ENCODE data around the gene TMEM108. TPM values are rescaled to one million over a fixed set of nuclear protein-coding genes. Genes with fewer than 3 reads are reported as not detected.

Gene TMEM108
- total RNA-seq, 2 experiments from 2014 or later = not detected

DNA sequence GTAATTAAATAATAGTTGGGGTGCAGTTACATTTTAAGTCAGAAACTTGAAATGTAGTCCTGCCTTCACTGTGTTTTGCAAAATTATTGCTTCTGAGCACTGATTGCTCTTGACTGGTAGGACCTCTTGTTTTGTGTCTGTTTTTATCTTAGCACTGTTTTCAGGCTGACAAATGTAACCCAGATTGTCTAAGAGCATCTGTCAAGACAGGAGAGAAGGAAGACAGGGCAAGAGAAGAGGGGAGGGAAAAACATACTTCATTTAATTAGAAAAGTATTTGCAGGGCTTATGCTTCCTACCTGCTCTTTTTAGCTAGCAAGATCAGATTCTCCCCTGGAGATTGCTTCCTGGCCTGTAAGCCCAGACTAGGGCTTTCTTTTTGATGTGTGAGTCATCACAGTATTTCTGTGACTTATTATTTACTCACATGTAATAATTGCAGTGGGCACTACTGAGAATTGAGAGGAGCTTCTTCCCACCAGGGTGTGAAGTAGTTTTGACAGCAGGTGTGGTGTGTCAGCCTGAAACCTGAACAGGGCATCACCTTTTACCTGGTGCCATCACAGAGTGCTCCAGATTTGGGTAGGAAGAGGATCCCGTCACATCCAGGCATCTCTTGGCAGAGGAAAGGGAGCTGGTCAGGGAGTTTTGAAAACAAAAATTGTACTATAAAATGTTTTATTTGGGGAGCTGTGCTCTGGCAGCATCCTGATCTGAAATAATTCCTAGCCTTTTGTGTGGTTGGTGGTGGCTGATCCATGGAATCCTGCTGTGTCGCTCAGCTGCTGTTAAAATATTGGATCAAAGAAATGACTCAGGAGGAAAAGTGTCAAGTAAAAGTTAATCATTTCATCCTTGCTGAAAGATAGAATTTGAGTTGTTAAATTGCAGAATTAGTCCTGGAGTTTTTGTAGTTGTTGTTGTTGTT is 98.2 kb downstream of the TMEM108 start:
- no peak overlapping the region for H3K4me3 Mint-ChIP-seq
- H3K27ac Mint-ChIP-seq = no peak overlapping the region
- no peak for DNase-seq
- ChIA-PET CTCF (no interaction called here), POLR2A (no interaction called here)
- no peaks in the 10 kb centered on the region for H3K27me3 Mint-ChIP-seq
- H3K36me3 Mint-ChIP-seq (ENCODE audit: low read depth) = no peaks in the 10 kb centered on the region
- H3K9me3 Mint-ChIP-seq = no peaks in the 10 kb centered on the region
- no peaks in the 10 kb centered on the region for H3K4me1 Mint-ChIP-seq

DNA sequence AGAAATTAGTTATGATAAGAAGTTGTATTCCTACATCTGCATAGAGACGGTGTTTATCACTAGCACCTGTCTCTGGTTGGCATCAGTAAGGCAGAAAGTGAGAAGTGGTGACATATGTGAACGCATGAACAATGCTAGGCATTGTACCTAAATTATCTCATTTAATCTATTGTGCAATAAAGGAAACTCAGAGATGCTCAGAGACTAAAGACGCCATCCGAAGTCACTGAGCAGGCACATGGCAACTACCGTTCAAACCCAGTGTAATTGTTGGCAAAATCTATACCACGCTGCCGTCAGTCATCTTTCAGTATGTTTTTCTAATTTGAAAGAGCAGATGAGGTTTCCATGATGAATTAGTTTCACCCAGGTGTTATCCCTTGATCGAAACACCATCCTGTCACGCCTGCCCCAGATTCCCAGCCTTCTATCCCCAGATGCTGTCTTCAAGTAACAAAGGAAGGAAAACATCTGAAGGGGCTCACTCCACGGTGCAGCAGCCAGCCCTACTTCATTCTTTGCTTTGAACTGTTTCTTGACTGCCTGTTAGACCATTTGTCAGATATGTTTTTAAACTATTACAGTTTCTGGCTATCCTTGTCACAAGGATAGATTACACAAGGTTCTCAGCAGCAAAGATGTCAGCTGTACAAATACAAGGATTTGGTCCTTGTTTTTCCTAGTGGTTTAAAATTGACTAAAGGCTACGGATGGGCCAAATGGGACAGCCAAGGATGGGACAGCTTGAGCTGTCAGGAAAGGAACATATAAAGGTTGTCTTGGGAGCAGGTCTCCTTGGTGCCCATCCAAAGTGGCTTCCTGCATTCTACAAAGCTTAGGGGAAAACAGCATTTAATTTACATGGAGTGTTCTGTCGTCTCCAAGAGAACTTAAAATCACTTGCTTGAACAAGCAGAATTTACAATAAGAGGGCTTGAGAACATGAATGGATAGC is 99.1 kb downstream of the TMEM108 start:
- Mint-ChIP-seq H3K9me3 (no peaks in the 10 kb centered on the region), H3K4me3 (no peak overlapping the region), H3K36me3 (ENCODE audit: low read depth) (no peaks in the 10 kb centered on the region), H3K27ac (no peak overlapping the region), H3K27me3 (no peaks in the 10 kb centered on the region), H3K4me1 (no peaks in the 10 kb centered on the region)
- no peak for DNase-seq
- CTCF ChIA-PET = no interaction called here
- POLR2A ChIA-PET = no interaction called here

DNA sequence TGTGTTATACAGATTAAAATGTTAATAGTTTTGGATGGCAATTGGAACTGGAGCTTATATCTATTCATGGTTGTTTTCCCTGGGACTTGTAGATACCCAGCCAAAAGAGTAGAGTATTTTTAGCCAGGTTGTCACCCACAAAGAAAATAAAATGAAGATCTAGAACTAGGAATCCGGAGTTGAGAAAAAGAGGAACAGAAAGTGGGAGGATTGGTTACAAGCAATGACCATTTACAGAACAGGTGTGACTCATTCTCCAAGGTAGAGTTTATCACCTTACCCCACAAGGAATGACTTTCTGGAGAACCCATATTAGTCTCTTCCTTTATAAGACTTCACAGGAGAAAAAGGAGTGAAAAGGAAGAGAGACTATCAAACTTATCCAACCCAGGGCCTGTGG is 99.8 kb downstream of the TMEM108 start:
- Mint-ChIP-seq H3K4me1 (no peaks in the 10 kb centered on the region), H3K9me3 (no peaks in the 10 kb centered on the region), H3K4me3 (no peak overlapping the region), H3K36me3 (ENCODE audit: low read depth) (no peaks in the 10 kb centered on the region), H3K27ac (no peak overlapping the region), H3K27me3 (no peaks in the 10 kb centered on the region)
- ChIA-PET CTCF (no interaction called here), POLR2A (no interaction called here)
- no peak for DNase-seq

DNA sequence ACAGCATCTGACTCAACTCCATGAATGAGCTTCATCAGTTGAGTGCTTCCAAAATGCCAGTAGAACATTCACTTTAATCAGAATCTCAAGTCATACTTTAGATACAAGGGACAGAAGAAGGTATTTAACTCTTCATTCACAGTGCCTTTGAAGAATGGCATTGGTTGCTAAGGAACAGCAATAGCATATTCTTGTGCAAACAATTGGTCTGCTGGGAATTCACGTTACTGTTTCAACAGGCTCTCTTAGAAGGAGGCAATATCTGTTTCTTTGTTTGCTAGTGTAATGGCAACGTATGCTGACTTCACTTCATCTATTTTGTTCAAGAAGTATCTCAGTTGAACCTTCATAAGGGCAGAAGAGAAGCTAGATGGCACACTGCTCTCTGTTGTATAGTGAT is 113.9 kb downstream of the TMEM108 start:
- H3K4me1 Mint-ChIP-seq = no peaks in the 10 kb centered on the region
- H3K4me3 Mint-ChIP-seq = no peak overlapping the region
- CTCF ChIA-PET = no interaction called here
- H3K36me3 Mint-ChIP-seq (ENCODE audit: low read depth) = no peaks in the 10 kb centered on the region
- POLR2A ChIA-PET = no interaction called here
- DNase-seq = no peak
- H3K9me3 Mint-ChIP-seq = no peaks in the 10 kb centered on the region
- H3K27me3 Mint-ChIP-seq = peaks cover 5% of the 10 kb centered on the region
- no peak overlapping the region for H3K27ac Mint-ChIP-seq

DNA sequence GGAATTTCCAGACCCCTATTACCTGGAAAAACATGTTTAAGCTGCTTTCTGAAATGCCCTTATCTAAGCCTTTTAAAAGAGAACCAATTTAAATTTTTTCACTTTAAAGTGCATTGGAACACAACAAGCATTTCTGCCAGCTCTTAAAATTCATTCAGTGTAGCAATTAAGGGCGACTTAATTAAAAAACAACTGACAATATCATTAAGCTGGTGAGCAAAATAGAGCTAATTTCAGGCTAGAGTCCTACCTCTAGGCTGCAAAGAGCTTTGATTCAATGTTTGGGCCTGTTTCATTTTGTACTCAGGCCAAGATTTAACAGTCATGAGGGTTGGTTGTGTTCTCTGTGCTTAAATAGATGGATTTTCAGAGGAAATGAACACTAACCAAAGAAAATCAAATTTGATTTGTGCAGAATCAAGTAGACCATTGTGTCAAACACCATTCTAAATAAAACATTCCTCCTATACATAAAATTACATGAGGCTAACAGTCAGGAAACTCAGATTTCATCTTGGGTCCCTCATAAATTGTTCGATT is 114.6 kb downstream of the TMEM108 start:
- no peak overlapping the region for H3K4me3 Mint-ChIP-seq
- DNase-seq = no peak
- ChIA-PET POLR2A (no interaction called here), CTCF (no interaction called here)
- H3K4me1 Mint-ChIP-seq = no peaks in the 10 kb centered on the region
- no peak overlapping the region for H3K27ac Mint-ChIP-seq
- peaks cover 2% of the 10 kb centered on the region for H3K27me3 Mint-ChIP-seq
- H3K9me3 Mint-ChIP-seq = no peaks in the 10 kb centered on the region
- H3K36me3 Mint-ChIP-seq (ENCODE audit: low read depth) = no peaks in the 10 kb centered on the region

DNA sequence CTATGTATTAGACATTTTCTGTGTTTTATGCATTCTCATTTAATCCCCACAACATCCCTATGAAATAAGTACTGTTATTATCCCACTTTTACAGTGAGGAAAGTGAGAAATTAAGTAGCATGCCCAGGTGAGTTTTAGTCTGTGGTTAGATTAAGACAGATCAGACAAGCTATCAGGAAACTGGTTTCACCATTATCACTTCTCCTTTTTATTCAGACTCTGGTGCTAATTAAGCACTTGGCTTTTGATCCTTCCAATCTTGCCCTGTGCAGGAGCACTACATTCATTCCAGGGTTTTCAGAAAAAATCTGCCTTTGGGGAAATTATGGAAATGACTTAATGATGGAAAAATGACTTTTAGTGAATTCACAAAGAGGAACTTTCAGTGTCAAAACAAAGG is 115.2 kb downstream of the TMEM108 start:
- no peak for DNase-seq
- Mint-ChIP-seq H3K27ac (no peak overlapping the region), H3K4me1 (no peaks in the 10 kb centered on the region), H3K36me3 (ENCODE audit: low read depth) (no peaks in the 10 kb centered on the region), H3K4me3 (no peak overlapping the region), H3K9me3 (no peaks in the 10 kb centered on the region), H3K27me3 (peaks cover 2% of the 10 kb centered on the region)
- CTCF ChIA-PET = no interaction called here
- POLR2A ChIA-PET = no interaction called here

DNA sequence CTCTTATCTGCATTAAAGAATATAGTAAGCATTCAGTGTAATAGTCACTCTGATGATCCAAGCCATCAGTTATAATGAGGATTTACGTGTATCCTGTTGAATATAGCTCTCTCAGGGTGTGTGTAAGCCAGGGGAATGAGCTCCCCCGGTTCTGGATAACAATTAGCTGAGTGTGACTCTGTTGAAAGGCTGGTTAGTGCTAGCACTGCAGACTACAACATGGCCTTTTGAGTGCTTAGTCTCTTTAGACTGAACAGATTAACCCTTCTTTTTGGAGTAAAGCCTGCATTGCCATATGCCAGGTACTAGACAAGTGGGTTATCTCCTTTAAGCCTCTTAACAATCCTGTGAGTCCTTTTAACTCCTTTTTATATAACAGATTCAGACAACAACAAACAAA is 119.5 kb downstream of the TMEM108 start:
- no peaks in the 10 kb centered on the region for H3K9me3 Mint-ChIP-seq
- DNase-seq = no peak
- H3K27me3 Mint-ChIP-seq = no peaks in the 10 kb centered on the region

DNA sequence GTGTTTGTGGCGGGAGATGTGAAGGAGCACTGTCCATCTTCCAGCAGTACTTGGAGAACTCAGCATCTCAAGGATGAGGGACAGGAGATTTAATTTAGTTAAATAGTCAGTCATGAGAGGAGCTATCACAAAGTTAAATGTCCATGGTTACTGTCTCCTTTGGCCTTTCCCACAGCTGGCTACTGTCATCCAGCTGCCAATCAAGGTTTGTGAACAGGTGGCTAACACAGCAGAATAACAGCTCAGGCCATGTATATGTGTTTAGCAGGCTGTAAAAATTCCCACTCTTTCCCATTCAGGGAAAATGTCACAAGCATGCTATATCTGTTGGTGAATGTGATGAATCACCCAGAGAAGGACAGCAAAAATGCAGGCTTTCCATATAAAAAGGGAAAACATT is 120.5 kb downstream of the TMEM108 start:
- H3K9me3 Mint-ChIP-seq = no peaks in the 10 kb centered on the region
- no peak for DNase-seq
- ChIA-PET CTCF (no interaction called here), POLR2A (no interaction called here)
- no peak overlapping the region for H3K4me3 Mint-ChIP-seq
- H3K36me3 Mint-ChIP-seq (ENCODE audit: low read depth) = no peaks in the 10 kb centered on the region
- no peaks in the 10 kb centered on the region for H3K27me3 Mint-ChIP-seq
- H3K27ac Mint-ChIP-seq = no peak overlapping the region
- H3K4me1 Mint-ChIP-seq = no peaks in the 10 kb centered on the region

More for the DNA sequence above, 119.5 kb downstream of the TMEM108 start:
- Mint-ChIP-seq H3K4me1 (no peaks in the 10 kb centered on the region), H3K27ac (no peak overlapping the region), H3K36me3 (ENCODE audit: low read depth) (no peaks in the 10 kb centered on the region), H3K4me3 (no peak overlapping the region)
- ChIA-PET CTCF (interaction anchor here (0.6 kb wide), 1 partner anchor 81 kb away, joined by 3 read pairs; no protein-coding TSS in a partner anchor), POLR2A (no interaction called here)

DNA sequence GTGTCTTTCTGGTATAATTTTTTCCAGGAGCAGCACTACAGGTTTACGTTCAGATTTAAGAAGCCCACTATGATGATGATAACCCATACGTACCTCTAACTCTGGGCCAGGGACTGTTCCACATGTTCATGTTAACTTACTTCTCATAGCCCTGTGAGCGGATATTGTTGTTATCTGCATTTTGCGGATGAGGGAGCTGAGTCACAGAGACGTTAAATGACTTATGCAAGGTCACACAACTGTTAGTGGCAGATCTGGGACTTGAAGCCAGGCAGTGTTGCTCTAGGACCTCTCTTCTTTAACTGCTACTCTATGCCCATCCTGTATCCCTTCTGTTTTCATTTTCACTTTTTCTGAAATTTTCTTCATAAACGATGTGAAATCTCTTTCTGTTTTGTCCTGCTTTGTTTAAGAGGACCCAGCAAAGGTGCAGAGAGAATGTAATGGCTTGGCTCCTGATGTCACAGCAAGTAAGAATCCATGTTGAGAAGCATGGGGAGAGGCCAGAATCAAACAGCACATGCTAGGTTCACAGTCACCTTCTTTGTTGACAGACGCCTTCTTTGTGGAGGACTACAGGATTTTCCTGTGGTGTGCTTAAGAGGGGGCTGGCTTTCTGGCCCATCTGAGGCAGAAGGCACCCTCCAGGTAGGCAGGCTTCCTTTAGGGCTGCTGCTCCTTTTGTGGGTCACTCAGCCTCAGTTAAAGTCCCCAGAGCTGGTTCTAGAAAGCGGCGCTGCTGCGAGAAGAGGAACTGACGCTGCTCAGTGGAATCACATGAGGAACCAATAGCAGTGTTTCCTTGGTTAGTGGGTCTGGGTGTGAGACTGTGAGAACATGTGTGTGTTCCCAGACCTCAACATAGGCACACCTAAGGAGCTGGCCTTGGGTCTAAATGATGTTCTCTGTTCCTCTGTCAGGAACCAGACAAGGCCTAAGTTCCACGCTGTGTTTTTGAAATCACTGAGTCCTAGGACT is 121.6 kb downstream of the TMEM108 start:
- CTCF ChIA-PET = no interaction called here
- POLR2A ChIA-PET = no interaction called here
- Mint-ChIP-seq H3K9me3 (no peaks in the 10 kb centered on the region), H3K36me3 (ENCODE audit: low read depth) (no peaks in the 10 kb centered on the region), H3K4me1 (no peaks in the 10 kb centered on the region), H3K27me3 (no peaks in the 10 kb centered on the region), H3K4me3 (no peak overlapping the region), H3K27ac (no peak overlapping the region)
- DNase-seq = no peak

DNA sequence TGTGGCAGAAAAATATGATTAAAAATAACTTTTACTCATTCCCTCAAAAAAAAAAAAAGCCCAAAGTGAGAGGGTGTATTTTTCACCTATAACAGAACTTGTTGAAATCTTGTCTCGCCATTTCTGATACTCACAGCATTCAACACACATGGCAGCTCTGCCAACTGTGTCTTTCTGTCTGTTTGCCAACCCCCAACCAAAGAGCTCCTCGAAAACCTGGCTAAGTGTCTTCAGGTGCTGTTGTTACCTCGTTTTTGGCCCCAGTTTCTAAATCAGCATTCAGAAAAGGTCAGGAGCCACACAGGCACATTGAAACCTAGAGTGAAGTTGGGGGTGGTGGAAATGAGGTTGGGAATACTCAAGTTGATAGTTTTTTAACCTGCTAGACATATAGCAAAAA is 123.5 kb downstream of the TMEM108 start:
- no peak for DNase-seq
- Mint-ChIP-seq H3K4me3 (no peak overlapping the region), H3K27me3 (no peaks in the 10 kb centered on the region), H3K27ac (no peak overlapping the region), H3K4me1 (no peaks in the 10 kb centered on the region), H3K36me3 (ENCODE audit: low read depth) (no peaks in the 10 kb centered on the region), H3K9me3 (no peaks in the 10 kb centered on the region)
- ChIA-PET CTCF (no interaction called here), POLR2A (no interaction called here)

DNA sequence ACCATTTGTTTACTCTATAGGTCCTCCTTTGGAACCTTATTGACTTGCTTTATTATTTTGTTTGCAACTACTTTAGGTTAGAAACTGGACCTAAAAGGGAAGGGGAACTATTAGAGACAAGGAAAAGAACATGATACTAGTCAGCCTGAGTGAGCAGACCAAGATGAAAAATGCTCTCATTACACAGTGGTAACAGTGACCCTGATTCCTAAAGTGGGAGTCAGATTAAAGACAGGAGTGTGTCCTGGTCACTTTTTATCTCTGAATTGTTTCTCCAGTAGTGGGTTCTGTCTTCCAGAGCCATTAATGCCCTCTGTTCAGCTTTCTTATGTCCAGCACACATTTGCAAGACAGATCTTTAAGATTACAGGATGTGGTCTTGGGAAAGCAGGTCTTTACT is 124.1 kb downstream of the TMEM108 start:
- no peak for DNase-seq
- Mint-ChIP-seq H3K27ac (no peak overlapping the region), H3K36me3 (ENCODE audit: low read depth) (no peaks in the 10 kb centered on the region), H3K4me1 (no peaks in the 10 kb centered on the region), H3K4me3 (no peak overlapping the region), H3K27me3 (no peaks in the 10 kb centered on the region), H3K9me3 (no peaks in the 10 kb centered on the region)
- POLR2A ChIA-PET = no interaction called here
- CTCF ChIA-PET = no interaction called here

DNA sequence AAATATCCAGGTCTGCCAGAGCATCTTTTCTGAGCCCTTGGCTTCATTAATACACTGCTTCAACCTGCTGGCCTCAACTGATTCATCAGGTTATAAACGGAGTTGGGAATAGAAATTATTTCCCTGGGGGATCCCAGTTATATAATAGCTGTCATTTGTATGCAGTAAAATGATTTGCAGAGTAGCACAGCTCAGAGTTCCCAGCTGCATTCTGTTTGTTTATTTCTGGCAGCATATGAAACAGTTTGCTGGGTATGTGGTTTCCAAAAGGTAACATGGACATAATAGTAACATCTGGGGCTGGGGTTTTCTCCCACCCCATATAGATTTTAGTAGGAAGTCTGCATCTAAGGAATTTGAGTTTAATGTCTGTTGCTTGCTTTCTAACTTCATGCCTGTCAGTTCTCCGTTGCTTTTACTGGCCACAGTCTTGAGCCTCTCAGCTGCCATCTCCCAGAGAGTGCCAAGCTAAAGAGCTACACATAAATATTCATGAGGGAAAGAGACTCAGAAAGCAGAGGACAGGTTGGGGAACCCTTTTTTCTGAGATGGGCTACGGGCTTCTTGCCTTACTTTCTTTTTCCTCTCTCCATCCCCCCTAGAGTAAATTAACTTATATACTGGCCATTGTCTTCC is 124.6 kb downstream of the TMEM108 start:
- POLR2A ChIA-PET = no interaction called here
- no peaks in the 10 kb centered on the region for H3K36me3 Mint-ChIP-seq (ENCODE audit: low read depth)
- H3K9me3 Mint-ChIP-seq = no peaks in the 10 kb centered on the region
- H3K27ac Mint-ChIP-seq = no peak overlapping the region
- H3K4me3 Mint-ChIP-seq = no peak overlapping the region
- H3K27me3 Mint-ChIP-seq = no peaks in the 10 kb centered on the region
- CTCF ChIA-PET = no interaction called here
- DNase-seq = no peak
- H3K4me1 Mint-ChIP-seq = no peaks in the 10 kb centered on the region
